Activated CD4-positive, alpha-beta T cell treated with anti-CD3 and anti-CD28 coated beads, Interleukin-10, Interleukin-2, amounts not matched to agents 100 ng/mL and 50 ng/mL, durations not matched to agents 16 hours and 8 hours (primary cell): ENCODE data around the gene SMIM22.
A peak's percentile ranks its signal among the peaks of the same experiment; 100 is the strongest.

Source experiments
- DNase-seq: peaks from one replicate; pipeline ENCODE4 v3.0.0-alpha.2; 2020

The SMIM22 gene

GRCh38 chr16:4828567-4829321, 33.6 kb downstream of the SMIM22 start:
- no peak for DNase-seq

- DNase-seq = no peak
Observed at GRCh38 chr16:4830408-4830807, 35.2 kb downstream of the SMIM22 start.

DNA sequence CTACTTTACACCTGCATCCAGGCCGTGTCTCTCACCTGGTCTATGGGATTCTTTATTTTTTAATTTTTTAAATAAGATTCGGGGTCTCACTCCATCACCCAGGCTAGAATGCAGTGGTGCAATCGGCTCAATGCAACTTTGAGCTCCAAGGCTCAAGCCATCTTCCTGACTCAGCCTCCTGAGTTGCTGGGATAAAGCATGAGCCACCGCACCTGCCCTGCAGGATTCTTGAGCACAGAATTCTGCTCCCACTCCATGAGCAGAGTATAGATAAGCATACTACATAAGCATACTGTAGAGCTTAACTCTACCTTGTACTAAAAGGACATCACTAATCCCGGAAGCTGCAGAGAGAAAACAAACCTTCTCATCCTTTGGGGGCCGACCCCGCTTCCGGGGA, 36.4 kb downstream of the SMIM22 start:
- no peak for DNase-seq

GRCh38 chr16:4832698-4833343, 37.7 kb downstream of the SMIM22 start:
- DNase-seq = no peak

DNA sequence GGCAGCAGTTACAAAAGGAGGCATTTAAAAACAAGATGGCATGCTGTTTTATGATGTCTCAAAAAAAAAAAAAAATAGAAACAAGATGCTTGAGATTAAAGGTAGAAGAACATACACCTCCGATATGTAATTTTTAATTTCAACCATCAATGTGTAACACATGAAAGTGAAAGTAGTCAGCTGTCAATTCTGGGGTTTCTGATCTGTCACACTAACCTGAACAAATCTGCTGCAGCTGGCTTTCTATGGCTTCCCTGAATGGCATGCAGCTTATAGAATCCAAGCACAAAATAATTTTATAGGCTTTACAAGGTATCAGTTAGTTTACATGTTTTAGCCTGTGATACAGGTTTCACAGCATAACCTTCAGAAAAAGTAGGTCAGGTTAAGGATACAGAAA, 38.4 kb downstream of the SMIM22 start:
- DNase-seq = peak; percentile 28

DNA sequence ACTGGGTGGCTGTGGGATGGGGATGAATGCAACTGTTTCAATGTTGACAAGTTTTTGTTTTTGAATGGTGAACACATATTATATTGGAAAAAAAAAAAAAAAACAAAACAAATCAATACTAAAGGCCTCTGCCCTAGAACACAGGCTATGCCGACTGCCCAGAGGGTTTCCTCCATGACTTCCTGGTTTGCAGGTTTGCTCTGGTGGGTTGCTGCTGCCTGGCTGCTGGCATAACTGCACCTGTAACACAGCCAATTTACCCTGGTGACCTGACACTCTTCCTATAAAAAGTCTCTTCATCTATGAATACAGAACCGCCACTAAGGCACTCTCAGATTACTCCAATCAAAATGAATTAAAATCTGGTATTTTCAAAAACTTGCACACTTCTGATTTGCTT, 41.6 kb downstream of the SMIM22 start:
- DNase-seq = no peak

- DNase-seq = no peak
Observed at GRCh38 chr16:4837733-4838501, 42.7 kb downstream of the SMIM22 start.

DNA sequence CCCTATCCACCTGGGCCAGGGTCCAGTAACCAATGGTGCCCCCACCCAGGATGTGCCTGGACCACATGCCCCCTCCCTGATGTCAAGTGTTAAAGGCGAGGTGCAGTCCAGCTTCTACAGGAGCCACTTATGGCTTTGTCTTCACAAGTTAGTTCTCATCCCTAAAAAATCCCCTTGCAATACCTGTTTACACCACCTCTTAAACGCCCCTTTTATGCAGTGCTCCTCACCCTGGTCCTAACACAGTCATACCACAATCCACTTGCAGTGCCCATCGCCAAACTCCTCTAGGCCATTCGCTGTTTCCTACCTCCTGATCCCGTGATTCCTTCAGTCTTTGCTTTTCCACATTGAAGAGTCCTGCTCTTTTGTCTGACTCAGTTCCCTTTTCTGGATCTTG, 44.8 kb downstream of the SMIM22 start:
- DNase-seq = no peak

GRCh38 chr16:4840984-4841383, 45.8 kb downstream of the SMIM22 start:
- no peak for DNase-seq
